22Rv1 (cell line): ENCODE measurements around the gene ATN1.

ENCODE experiments used
- CTCF ChIP-seq: fragments of 450-650 bp; IDR thresholded peaks from 2 replicates; pipeline ENCODE4 v1.5.1; 2017; ENCODE audit warnings: mild to moderate bottlenecking
- ZFX ChIP-seq: fragments of 450-650 bp; IDR thresholded peaks from 2 replicates; pipeline ENCODE4 v1.6.1; 2017; ENCODE audit warnings: antibody characterized with exemption, borderline replicate concordance

- TF ChIP-seq CTCF (no peak), ZFX (no peak)
Observed at GRCh38 chr12:6902448-6902847, 25.3 kb upstream of the ATN1 start.
